Heart right ventricle (tissue), 16 donors: Measurements from ENCODE around the gene CDKL4. TPM values are rescaled to one million over a fixed set of nuclear protein-coding genes. Genes with fewer than 3 reads are reported as not detected.

ENCODE experiments used
- ATAC-seq, 8 donors: fragments of 200-7000 bp; cut with Tn5 transposase; one replicate each; pipeline ENCODE4 v1.9.1; 2020; ENCODE audit warnings: mild to moderate bottlenecking in 8 of 8, moderate library complexity in 8 of 8, moderate number of reproducible peaks in 1 of 8
- DNase-seq, 2 donors: peaks; one replicate each; pipeline ENCODE4 v3.0.0-alpha.2; 2020
- H3K27ac ChIP-seq, 10 donors: fragments of 200-600 bp; sonication (generic) in 2 of 10; one replicate each; pipeline versions ENCODE4 v1.5.0 to v1.8.0; 2020 to 2022; ENCODE audit warnings: mild to moderate bottlenecking in 3 of 10
- H3K27me3 ChIP-seq, 7 donors: fragments of 200-600 bp; one replicate each; pipeline ENCODE4 v1.8.0; 2021 to 2022; ENCODE audit warnings: mild to moderate bottlenecking in 2 of 7
- H3K36me3 ChIP-seq, 9 donors: fragments of 200-600 bp; sonication (generic) in 1 of 9; one replicate each; pipeline versions ENCODE4 v1.5.0 to v1.8.0; 2020 to 2022; ENCODE audit warnings: mild to moderate bottlenecking in 2 of 9
- H3K4me1 ChIP-seq, 9 donors: fragments of 200-600 bp; sonication (generic) in 1 of 9; one replicate each; pipeline versions ENCODE4 v1.5.0 to v1.8.0; 2020 to 2022; ENCODE audit warnings: mild to moderate bottlenecking in 4 of 9
- H3K4me3 ChIP-seq, 10 donors: fragments of 200-600 bp; sonication (generic) in 2 of 10; one replicate each; pipeline versions ENCODE4 v1.5.0 to v1.8.0; 2020 to 2022; ENCODE audit warnings: mild to moderate bottlenecking in 7 of 10, moderate library complexity in 2 of 10
- H3K9me3 ChIP-seq, 11 donors: fragments of 200-600 bp in 10 of 11; sonication (generic) in 2 of 11; one replicate each; pipeline versions ENCODE4 v1.5.0 to v1.8.0; 2013 to 2022; ENCODE audit warnings: mild to moderate bottlenecking in 2 of 11, control low read depth in 1 of 11, moderate library complexity in 1 of 11
- CTCF ChIP-seq, 9 donors: fragments of 200-600 bp; sonication (generic) in 2 of 9; IDR thresholded peaks; one replicate each; pipeline versions ENCODE4 v1.5.0 to v1.8.0; 2021 to 2022; ENCODE audit warnings: antibody characterized with exemption in 9 of 9, mild to moderate bottlenecking in 5 of 9, moderate library complexity in 1 of 9
- WGBS, 2 donors: extraction: QIAGEN DNeasy Blood & Tissue Kit; methylation state at CpG; one replicate each; pipeline ENCODE4 v1.1.7; 2013; ENCODE audit warnings: inconsistent platforms in 1 of 2; 5-methylcytosine and 5-hydroxymethylcytosine counted together
- intact Hi-C, 10 donors: fragments of 100-400 bp; cut with DNase I; formaldehyde crosslinking; loops; one replicate each; pipeline versions ENCODE4 v1.11.1 to v1.14.2; 2022
- polyA plus RNA-seq, 2 donors: library from polyadenylated mRNA; stranded (reverse); fragments of 200-250 nt; gene quantifications; one replicate each; pipeline ENCODE4 v1.2.3, GENCODE V29; 2013
- total RNA-seq, 10 donors: library from RNA; stranded (reverse); fragmentation: NEBNext Ultra II Directional in 3 of 10; extraction: Animal tissue kit (Norgen Biotek cat#: 25700) in 3 of 10; gene quantifications; one replicate each; pipeline versions ENCODE4 v1.2.1 to v1.2.4, GENCODE V29; 2021 to 2023
- donor health status: Arrhythmogenic right ventricular cardiomyopathy.
- donor health status: ischemic (EF 13 %, LVEDD 7.1; RV severe dilation, severe dysfunction).
- donor health status: healthy with polysubstance abuse.
- donor health status: DM: no; HTN: yes; CAD: no.
- donor health status: DM: no; HTN: no; CAD: no.
- donor health status: ischemic (EF 25% LVEDD 6.9; RV normal size, moderate dysfunction).
- donor health status: ischemic (EF 25% LVEDD 5.7; RV mildly dilated, moderate dysfunction).
- donor health status: healthy.
- donor health status: DM: yes; HTN: yes; CAD: no.
- donor health status: Ischemic cardiomyopathy.
- donor health status: ischemic (EF 35%, LVEDD 5.7; RV mildly dilated, moderate dysfunction).
- donor health status: nonischemic (EF 11% LVEDD 7.7; RV severe dilation, severe dysfunction).
- donor health status: DM: yes; HTN: yes; CAD: no.
- donor health status: PGD.
- donor health status: ischemic (EF 29% LVEDD 5.4; RV normal size, mild dysfunction).
- donor health status: nonischemic (EF 23%, LVEDD 6.1; RV moderate dilation, normal function).

Gene CDKL4
- total and polyA plus RNA-seq, 12 donors, result 0.24 to 0.87 (median 0.51) TPM; not detected in 3

DNA sequence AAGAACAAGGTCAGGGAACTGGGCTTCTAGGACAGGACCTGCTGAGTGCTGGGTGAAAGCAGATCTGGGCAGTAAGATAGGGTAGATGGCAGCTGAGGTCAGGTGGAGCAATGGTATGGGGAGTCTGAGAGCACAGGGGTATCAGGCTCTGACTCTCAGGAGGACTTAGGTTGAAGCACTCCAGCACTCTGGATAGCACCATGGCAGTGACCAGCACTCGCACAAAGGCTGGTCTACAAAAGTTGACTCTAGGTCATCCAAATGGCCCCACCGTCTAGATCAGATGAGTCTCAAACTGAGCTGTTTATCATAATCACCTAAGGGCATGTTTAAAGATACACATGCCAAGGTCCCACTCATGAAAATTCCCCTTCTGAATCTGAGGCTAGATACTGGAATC lies 60.1 kb downstream of the CDKL4 start:
- Histone ChIP-seq H3K27me3 (no peaks in the 10 kb centered on the region), H3K36me3 (no peaks in the 10 kb centered on the region), H3K4me3 (no peak overlapping the region), H3K4me1 (no peaks in the 10 kb centered on the region), H3K9me3 (no peaks in the 10 kb centered on the region), H3K27ac (no peak overlapping the region)
- no peak for DNase-seq
- no peak for ATAC-seq
- WGBS, 2 donors, result 88 to 94% methylated on average over 2 of the region's 2 CpGs
- intact Hi-C loops, result no loop called here
- TF ChIP-seq CTCF (IDR thresholded peaks at IDR 0.05), result no peak

GRCh38 chr2:39181297-39181696 lies 62.5 kb downstream of the CDKL4 start:
- H3K9me3 ChIP-seq, result no peaks in the 10 kb centered on the region
- intact Hi-C loops, result no loop called here
- no peak for ATAC-seq
- 94 to 98% methylated on average over 2 of the region's 2 CpGs for WGBS, 2 donors
- TF ChIP-seq CTCF (IDR thresholded peaks at IDR 0.05), result no peak
- no peaks in the 10 kb centered on the region for H3K36me3 ChIP-seq
- no peak overlapping the region for H3K4me3 ChIP-seq
- H3K27me3 ChIP-seq, result no peaks in the 10 kb centered on the region
- H3K27ac ChIP-seq, result no peak overlapping the region
- no peak for DNase-seq
- no peaks in the 10 kb centered on the region for H3K4me1 ChIP-seq

DNA sequence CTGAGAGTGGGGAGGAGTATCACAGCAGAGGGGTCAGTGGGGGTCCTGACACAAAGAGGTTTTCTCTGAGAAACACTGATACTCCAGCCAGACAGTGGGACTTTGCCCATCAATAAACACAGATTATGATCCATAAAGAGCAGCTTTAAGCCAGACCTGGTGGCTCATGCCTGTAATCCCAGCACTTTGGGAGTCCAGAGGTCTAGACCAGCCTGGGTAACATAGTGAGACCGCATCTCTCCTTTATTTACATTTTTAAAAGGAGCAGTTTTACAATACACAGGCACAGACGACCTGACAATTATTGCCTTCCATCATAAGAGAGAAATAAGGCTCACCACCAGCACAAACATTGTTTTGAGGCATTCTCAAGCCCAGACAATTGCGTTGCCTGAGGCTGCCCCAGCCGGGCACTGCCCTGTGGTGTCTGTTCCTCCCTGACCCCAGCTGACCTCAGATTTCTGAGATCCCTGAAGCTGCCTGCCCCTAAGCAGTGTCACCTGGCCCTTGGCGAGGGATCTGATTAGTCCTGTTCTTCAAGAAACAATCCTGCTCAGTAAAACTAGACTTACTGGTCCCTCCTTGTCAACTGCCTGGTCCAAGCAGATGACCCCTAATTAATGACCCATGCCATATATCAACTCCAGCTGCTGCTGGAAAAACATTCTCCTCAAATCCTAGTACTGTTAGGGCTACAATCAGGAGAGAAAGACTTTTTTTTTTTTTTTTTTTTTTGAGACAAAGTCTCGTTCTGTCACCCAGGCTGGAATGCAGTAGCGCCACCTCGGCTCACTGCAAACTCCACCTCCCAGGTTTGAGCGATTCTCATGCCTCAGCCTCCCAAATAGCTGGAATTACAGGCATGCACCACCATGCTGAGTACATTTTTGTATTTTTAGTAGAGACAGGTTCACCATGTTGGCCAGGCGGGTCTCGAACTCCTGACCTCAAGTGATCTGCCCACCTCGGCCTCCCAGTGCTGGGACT lies 63.5 kb downstream of the CDKL4 start:
- WGBS, 2 donors, result 90% methylated on average over 12 of the region's 12 CpGs
- H3K9me3 ChIP-seq, result no peaks in the 10 kb centered on the region
- intact Hi-C loops, result no loop called here
- TF ChIP-seq CTCF (IDR thresholded peaks at IDR 0.05), result no peak
- ATAC-seq (no peak), DNase-seq (no peak)
- H3K4me3 ChIP-seq, result no peak overlapping the region
- no peaks in the 10 kb centered on the region for H3K4me1 ChIP-seq
- no peaks in the 10 kb centered on the region for H3K27me3 ChIP-seq
- no peak overlapping the region for H3K27ac ChIP-seq
- H3K36me3 ChIP-seq, result no peaks in the 10 kb centered on the region

DNA sequence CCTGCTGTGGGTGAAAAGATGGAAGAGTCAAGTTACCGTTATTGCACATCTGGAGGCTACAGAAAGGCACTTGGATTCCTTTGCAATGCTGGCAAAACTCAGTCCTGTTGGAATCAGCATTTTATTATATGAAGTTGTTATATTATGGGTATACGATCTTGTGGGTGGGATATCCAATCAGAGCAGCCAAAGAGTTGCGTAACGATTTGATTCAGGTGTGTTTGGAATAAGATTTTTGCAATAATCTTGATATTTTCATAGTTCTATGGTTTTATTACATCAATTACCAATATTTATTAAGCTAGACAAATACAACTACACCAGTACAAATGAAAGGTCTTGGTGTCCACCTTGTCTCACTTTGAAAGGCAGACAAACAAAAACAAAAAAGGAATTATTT lies 65.0 kb downstream of the CDKL4 start:
- TF ChIP-seq CTCF (IDR thresholded peaks at IDR 0.05), result no peak
- H3K4me3 ChIP-seq, result no peak overlapping the region
- H3K27me3 ChIP-seq, result no peaks in the 10 kb centered on the region
- no peaks in the 10 kb centered on the region for H3K4me1 ChIP-seq
- DNase-seq, result no peak
- H3K36me3 ChIP-seq, result no peaks in the 10 kb centered on the region
- no peak overlapping the region for H3K27ac ChIP-seq
- 89 to 93% methylated on average over 4 of the region's 4 CpGs for WGBS, 2 donors
- ATAC-seq, result no peak
- intact Hi-C loops, result no loop called here
- no peaks in the 10 kb centered on the region for H3K9me3 ChIP-seq
